ENCODE measurements around the gene SYCP2L. TPM values are rescaled to one million over a fixed set of nuclear protein-coding genes. Genes with fewer than 3 reads are reported as not detected.
"Not testable (repeated sequence)": the region's sequence is repeated elsewhere in the genome, so short reads cannot be mapped to it uniquely, and the experiment has no call there.

The SYCP2L gene
- total RNA-seq, 1 donor from 2014 or later: 20.5 TPM

DNA sequence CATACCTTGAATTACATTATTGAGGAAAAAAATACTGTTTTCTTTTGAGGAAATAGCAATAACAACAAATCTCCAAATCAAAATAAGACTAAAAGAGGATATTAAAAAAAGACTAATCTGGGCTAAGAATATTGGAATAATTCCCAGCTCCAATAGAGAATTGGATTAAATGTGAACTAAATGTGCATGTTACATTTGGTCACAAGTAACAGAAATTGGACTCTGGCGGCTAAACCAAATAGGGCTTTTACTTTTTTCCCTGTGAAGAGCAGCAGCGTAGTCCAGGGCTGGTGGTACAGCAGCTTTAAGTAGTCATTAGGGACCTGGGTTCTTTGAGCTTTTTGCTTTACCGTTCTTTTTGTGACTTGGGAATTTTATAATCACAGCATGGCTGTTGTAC is 85.3 kb downstream of the SYCP2L start:
- TF ChIP-seq, protein P1, sequence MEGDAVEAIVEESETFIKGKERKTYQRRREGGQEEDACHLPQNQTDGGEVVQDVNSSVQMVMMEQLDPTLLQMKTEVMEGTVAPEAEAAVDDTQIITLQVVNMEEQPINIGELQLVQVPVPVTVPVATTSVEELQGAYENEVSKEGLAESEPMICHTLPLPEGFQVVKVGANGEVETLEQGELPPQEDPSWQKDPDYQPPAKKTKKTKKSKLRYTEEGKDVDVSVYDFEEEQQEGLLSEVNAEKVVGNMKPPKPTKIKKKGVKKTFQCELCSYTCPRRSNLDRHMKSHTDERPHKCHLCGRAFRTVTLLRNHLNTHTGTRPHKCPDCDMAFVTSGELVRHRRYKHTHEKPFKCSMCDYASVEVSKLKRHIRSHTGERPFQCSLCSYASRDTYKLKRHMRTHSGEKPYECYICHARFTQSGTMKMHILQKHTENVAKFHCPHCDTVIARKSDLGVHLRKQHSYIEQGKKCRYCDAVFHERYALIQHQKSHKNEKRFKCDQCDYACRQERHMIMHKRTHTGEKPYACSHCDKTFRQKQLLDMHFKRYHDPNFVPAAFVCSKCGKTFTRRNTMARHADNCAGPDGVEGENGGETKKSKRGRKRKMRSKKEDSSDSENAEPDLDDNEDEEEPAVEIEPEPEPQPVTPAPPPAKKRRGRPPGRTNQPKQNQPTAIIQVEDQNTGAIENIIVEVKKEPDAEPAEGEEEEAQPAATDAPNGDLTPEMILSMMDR (IDR thresholded peaks at IDR 0.05; ENCODE audit: partially characterized antibody, unreplicated experiment): no peak
- Mint-ChIP-seq H3K4me1 (ENCODE audit: low read depth, unreplicated experiment) (peaks cover 14% of the 10 kb centered on the region), H3K27me3 (ENCODE audit: unreplicated experiment) (no peaks in the 10 kb centered on the region), H3K36me3 (ENCODE audit: unreplicated experiment) (peaks cover 9% of the 10 kb centered on the region), H3K4me3 (ENCODE audit: unreplicated experiment) (no peak overlapping the region), H3K27ac (ENCODE audit: unreplicated experiment) (no peak overlapping the region), H3K9me3 (ENCODE audit: unreplicated experiment) (peaks cover 8% of the 10 kb centered on the region)
- DNase-seq: no peak

DNA sequence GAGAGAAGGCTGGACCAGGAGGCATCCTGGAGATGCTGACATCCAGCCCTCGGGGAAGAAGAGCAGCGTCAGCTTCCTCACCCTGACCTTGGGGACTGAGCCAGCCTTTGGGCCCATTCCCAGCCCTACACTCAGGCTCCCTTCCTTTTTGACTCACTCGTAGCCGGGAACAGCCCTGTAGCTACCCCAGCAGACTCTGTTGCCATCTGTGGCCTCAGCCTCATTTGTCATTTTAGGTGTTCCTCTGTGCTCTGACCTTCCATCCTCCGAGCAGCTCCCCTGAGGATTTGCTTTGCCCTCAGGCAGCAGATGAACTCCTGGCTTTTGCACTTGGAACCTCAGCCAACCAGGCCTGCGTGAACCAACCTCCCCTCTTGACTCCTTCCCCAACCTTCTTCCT is 89.7 kb downstream of the SYCP2L start:
- TF ChIP-seq, protein P1 (IDR thresholded peaks at IDR 0.05; ENCODE audit: partially characterized antibody, unreplicated experiment): no peak
- Mint-ChIP-seq H3K4me1 (ENCODE audit: low read depth, unreplicated experiment) (peaks cover 18% of the 10 kb centered on the region), H3K9me3 (ENCODE audit: unreplicated experiment) (peaks cover 4% of the 10 kb centered on the region), H3K27ac (ENCODE audit: unreplicated experiment) (peak overlapping the region; percentile 68), H3K36me3 (ENCODE audit: unreplicated experiment) (peaks cover 6% of the 10 kb centered on the region), H3K27me3 (ENCODE audit: unreplicated experiment) (peaks cover 2% of the 10 kb centered on the region), H3K4me3 (ENCODE audit: unreplicated experiment) (no peak overlapping the region)
- DNase-seq: peak; percentile 78

DNA sequence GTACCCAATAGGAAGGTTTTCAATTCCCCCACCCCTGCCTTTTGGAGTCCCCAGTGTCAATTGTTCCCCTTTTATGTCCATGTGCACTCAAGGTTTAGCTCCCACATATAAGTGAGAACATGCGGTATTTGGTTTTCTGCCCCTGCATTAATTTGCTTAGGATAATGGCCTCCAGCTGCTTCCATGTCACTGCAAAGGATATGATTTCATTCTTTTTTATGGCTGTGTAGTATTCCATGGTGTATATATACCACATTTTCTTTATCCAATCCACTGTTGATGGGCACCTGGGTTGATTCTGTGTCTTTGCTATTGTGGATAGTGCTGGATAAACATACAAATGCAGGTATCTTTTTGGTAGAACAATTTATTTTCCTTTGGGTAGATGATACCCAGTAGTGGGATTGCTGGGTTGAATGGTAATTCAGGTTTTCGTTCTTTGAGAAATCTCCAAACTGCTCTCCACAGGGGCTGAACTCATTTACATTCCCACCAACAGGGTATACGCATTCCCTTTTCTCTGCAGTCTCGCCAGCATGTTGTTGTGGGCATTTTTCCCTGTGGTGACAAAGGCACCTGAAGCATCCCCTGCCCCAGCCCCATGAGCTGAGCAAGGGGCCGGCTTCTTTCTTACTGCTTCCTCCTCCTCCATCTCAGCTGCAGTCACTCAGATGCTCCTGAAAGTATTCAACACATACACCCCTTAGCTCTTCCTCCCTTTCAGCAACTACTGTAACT is 90.5 kb downstream of the SYCP2L start:
- no peak for DNase-seq
- Mint-ChIP-seq H3K4me3 (ENCODE audit: unreplicated experiment) (no peak overlapping the region), H3K4me1 (ENCODE audit: low read depth, unreplicated experiment) (peaks cover 24% of the 10 kb centered on the region), H3K27me3 (ENCODE audit: unreplicated experiment) (peaks cover 2% of the 10 kb centered on the region), H3K9me3 (ENCODE audit: unreplicated experiment) (peaks cover 4% of the 10 kb centered on the region), H3K27ac (ENCODE audit: unreplicated experiment) (no peak overlapping the region), H3K36me3 (ENCODE audit: unreplicated experiment) (peaks cover 6% of the 10 kb centered on the region)
- TF ChIP-seq, protein P1 (IDR thresholded peaks at IDR 0.05; ENCODE audit: partially characterized antibody, unreplicated experiment): no peak

DNA sequence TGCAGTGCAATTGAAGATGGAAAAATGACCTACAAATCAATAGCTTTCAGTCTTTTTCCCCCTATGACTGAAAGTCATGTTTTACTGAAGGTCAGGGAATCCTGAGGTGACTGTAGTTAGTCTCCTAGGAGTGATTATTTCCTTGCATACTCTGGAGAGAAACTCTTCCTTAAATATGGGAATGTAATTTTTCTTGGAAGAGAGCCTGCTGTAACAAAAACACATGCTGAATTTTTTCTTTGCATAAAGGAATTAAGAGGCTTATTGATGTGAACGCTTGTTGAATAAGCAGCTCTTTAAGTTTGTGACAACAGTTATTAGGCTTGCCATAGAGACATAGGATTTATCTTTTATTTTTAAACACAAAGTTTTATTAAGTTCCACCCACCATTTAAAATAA is 92.8 kb downstream of the SYCP2L start:
- Mint-ChIP-seq H3K27ac (ENCODE audit: unreplicated experiment) (no peak overlapping the region), H3K4me3 (ENCODE audit: unreplicated experiment) (no peak overlapping the region), H3K27me3 (ENCODE audit: unreplicated experiment) (peaks cover 2% of the 10 kb centered on the region), H3K4me1 (ENCODE audit: low read depth, unreplicated experiment) (peaks cover 24% of the 10 kb centered on the region), H3K9me3 (ENCODE audit: unreplicated experiment) (peaks cover 4% of the 10 kb centered on the region), H3K36me3 (ENCODE audit: unreplicated experiment) (peaks cover 6% of the 10 kb centered on the region)
- TF ChIP-seq, protein P1 (IDR thresholded peaks at IDR 0.05; ENCODE audit: partially characterized antibody, unreplicated experiment): no peak
- DNase-seq: no peak

DNA sequence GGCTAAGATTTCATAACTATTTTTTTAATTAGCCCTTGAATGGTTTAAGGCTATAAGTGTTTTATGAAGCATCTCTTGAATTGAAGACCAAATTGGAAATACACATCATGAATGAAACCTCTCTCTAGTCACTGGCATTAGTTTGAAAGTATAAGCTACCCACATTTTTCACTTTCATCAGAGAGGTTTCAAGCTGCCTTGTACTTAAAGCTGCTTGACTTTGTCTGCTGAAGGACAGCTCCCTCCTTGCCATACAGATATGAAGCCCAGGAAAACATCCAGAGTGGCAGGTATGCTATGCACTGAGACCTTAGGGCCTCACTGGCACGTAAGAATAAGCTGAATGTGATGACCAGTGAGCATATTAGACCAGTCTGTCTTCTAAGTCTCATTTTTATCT is 94.6 kb downstream of the SYCP2L start:
- TF ChIP-seq, protein P1 (IDR thresholded peaks at IDR 0.05; ENCODE audit: partially characterized antibody, unreplicated experiment): no peak
- H3K4me3 Mint-ChIP-seq (ENCODE audit: unreplicated experiment): no peak overlapping the region
- H3K27ac Mint-ChIP-seq (ENCODE audit: unreplicated experiment): peak overlapping the region; percentile 6

DNA sequence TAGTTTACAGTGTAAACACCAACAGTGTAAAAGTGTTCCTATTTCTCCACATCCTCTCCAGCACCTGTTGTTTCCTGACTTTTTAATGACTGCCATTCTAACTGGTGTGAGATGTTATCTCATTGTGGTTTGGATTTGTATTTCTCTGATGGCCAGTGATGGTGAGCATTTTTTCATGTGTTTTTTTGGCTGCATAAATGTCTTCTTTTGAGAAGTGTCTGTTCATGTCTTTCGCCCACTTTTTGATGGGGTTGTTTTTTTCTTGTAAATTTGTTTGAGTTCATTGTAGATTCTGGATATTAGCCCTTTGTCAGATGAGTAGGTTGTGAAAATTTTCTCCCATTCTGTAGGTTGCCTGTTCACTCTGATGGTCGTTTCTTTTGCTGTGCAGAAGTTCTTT is 98.1 kb downstream of the SYCP2L start:
- not testable (repeated sequence) for H3K4me3 Mint-ChIP-seq (ENCODE audit: unreplicated experiment); H3K4me1 Mint-ChIP-seq (ENCODE audit: low read depth, unreplicated experiment); DNase-seq; H3K27ac Mint-ChIP-seq (ENCODE audit: unreplicated experiment); H3K9me3 Mint-ChIP-seq (ENCODE audit: unreplicated experiment); H3K27me3 Mint-ChIP-seq (ENCODE audit: unreplicated experiment); H3K36me3 Mint-ChIP-seq (ENCODE audit: unreplicated experiment)

More for the DNA sequence above, 94.6 kb downstream of the SYCP2L start:
- H3K9me3 Mint-ChIP-seq (ENCODE audit: unreplicated experiment): peaks cover 4% of the 10 kb centered on the region
- H3K36me3 Mint-ChIP-seq (ENCODE audit: unreplicated experiment): peaks cover 6% of the 10 kb centered on the region
- no peak for DNase-seq
- peaks cover 2% of the 10 kb centered on the region for H3K27me3 Mint-ChIP-seq (ENCODE audit: unreplicated experiment)
- peaks cover 15% of the 10 kb centered on the region for H3K4me1 Mint-ChIP-seq (ENCODE audit: low read depth, unreplicated experiment)
